ENCODE results near the gene MACROD1.
A peak's percentile ranks its signal among the peaks of the same experiment; 100 is the strongest.

MACROD1 gene

DNA sequence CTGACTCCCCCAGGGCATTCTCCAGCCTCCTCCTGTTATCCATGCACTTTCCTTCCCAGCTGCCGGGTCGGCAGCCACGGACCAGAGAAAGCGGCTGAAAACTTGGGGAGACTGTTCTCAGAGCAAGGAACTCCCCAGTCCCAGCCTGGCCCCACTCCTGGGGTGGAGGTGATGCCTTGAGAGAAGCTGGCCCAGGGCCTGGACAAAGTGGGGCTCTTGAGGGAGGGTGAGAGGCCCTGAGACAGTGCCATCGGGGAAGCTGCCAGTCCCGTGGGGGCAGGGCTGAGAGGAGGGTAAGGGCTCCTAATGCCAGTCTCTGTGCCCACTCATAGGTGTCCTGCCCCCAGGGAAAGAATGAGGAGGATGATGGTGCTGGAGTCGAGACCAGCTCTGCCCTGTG is 76.4 kb downstream of the MACROD1 start:
- DNase-seq, result no peak

DNA sequence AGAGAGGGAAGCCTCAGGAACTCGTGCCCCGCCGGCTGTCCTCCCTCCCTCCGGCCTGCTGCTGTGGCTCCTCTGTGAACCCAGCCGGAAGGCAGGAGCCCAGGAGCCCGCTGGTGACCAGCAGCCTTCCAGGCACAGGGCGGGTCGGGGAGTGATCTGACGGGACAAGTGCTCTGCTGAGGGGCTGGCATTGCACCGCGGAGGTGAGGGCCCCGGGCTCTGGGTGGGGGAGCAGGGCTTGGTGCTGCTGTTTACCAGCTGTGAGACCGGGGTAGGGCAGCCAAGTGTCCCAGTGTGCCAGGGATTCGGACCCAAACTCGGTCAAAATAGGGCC is 76.9 kb downstream of the MACROD1 start:
- DNase-seq, result no peak

DNA sequence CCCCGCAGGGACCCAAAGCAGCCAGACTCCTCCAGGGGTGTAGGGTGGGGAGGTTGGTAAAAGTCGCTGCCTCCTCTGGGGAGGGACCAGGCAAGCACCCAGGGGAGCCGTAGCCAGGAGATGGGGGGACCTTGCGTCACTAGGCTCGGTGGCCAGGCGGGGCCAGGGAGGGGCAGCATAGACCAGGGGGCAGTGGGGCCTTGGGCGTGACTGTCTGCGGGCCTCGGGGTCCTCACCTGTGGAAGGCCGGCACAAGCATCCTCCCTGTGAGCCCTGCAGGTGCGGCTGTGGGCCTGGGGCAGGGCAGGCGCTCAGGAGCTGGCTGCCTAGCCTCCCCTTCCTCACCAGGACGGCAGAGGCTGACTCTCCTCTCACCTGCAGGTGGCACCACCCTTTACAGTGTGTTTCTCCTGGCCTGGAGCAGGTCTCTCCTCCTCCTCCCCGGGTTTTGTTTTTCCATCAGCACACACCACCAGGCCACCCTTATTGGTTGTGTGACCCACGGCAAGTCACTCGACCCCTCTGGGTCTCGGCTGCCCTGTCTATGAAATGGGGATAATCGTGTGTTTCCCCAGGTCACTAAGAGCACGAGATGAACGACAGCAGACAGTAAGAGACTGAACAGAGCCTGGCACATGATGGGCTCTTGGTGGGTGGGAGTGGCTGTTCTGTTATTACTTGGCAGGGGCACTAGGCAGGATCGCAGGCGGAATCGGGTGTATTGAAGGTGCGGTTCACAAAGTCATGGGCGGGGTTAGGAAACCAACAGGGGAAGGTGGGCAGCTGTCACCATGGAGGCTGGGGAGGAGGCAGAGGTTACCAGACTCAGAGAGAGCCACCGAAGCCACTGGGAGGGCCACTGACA is 77.5 kb downstream of the MACROD1 start:
- DNase-seq, result no peak

DNA sequence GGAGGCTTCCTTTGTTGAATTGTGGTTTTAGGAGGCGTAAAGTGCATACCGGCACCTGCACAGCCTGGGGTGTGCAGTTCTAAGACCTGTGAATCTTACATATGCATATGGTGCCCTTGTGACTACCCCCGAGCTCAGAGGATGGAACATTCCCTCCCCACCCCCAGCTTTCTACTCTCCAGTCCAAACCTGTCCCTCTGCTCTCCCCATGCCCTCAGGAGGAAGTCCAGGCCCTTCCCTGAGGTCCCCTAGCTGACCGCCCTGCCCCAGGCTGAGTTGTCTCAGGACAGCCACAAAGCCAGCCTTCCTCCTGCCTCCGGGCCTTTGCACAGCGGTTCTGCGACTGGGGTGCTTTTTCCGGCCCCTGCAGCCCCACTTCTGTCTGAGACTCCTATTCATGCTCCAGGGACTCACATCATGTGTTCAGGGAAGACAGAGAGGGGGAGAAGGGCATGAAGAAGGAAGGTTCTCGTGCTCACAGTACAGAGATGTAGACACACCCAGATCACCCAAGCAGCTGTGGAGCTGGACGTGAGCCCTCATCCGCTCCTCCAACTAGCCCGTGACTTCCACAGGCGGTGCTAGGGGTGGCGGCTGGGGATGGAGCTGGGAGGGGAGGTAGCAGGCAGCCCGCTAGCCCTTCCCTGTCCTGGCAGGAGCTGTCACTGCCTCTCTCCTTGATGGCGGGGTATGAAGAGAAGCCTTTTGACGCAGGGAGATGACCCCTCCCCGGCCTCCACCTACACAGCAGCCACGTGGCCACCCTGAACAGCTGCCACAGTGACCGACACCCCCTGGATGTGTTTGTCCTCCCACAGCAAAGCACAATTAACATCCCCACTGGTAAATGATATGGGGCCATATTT is 79.4 kb downstream of the MACROD1 start:
- no peak for DNase-seq

DNA sequence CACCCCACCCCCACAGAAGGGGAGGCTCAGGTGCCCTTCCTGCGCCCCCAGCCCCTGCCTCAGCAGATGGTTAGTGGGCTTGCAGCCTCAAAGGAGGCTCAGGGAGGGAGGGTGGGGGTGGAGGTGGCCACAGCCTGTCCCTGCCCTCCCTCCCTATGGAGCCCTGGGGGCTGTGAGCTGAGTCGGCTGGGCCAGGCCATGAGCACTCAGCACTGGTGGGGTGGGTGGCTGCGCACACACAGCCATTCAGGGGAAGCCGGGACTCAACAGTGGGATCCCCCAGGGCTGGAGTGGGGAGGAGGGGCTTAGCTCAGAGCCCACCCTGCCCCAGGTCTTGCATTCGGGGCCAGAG is 80.0 kb downstream of the MACROD1 start:
- DNase-seq, result no peak

DNA sequence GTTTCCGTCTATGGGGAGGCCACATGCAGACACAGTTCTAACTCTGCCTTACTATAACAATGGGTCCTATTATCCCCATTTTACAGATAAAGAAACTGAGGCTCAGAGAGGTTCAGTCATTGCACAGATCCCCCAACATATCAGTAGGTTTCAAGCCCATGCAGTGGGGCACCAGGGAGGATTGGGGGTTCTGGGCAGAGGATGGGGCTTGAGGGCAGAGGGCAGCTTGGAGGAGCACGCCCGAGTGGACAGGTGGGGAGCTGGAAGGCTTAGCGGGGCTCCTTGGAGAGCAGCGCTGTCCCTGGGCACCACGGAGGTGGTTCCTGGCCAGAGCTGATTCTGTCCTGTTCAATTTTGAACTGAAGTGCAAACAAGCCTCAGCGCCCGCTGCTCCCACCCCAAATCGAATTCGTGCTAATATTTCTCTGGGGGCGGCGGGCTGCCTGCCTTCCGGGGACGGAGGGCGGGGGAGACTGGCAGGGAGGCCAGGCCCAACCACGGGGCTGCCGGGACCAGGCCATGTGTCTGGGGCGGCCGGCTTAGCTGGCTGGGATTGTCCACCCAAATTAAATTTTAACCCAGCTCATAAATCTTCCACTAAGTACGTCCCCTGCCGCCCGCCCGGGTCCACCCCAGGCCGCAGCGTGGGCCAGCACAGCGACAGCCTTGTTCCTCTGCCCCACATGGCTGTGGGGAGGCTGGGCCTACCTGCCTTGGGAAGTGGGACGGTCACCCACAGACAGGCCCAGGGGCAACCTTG is 80.8 kb downstream of the MACROD1 start:
- no peak for DNase-seq

DNA sequence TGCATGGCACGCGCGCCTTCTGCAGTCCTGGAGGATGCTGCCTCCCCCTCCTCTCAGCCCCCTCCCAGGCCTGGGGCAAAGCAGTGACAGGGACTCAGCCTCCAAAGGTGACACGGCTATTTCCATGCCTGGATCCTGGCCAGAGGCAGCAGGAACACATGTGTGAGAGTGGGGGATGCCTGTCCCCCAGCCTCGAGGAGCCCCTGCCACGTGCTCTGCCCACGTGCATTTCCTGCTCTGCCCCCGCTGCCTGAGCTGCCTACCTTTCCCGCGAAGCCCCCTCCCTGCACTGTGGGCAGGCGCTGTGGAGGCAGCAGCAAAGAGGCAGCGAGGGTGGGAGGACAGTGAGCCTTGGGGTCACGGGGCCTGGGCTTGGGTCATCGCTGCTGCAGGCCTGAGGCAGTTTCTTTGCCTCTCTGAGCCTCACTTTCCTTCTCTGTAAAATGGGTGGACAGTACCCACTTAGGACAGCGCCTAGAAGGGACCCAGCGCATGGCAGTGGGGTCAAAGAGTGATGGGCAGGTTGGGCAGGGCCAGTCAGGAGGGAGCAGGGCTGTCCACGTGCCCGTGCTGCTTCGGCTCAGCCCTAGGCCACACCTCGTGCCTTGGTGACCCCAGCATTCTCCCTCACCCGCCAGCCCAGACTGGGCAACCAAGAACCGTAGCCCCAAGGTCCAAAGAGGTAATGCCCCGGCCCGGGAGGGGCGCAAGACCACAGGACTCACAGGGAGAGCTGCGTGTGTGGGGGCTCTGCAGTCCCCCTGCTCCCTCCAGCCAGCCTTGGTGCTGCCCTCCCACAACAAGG is 81.6 kb downstream of the MACROD1 start:
- no peak for DNase-seq

DNA sequence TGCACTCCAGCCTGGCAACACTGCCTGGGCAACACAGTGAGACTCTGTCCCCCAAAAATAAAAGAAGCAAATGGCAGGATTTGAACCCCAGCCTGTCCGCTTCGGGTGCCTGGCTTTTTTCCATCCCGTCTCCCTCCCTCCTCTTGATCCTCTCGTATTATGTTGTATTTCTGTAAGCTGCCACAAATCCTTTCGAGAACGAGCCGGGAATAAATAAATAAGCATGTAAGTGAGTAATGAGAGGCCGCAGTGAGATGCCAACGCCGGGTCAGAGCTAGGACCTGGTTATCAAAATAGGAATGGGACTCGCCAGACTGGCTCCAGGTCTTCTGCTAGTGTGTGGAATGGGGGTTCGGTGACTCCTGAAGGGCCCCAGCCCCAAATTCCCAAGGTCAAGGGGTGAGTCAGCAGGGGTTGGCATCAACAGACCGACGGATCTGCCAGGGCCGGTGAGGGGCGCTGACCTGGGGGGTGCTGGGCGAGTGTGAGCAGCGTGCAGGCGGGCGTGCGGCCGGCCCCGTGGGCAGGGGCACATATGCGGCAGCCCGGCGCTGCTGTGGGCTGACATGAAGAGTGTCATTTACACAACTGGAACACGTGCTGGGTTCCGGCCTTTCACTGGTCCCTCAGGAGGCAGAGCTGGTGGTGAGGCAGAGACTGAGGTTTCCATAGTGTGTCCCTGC is 82.4 kb downstream of the MACROD1 start:
- no peak for DNase-seq

DNA sequence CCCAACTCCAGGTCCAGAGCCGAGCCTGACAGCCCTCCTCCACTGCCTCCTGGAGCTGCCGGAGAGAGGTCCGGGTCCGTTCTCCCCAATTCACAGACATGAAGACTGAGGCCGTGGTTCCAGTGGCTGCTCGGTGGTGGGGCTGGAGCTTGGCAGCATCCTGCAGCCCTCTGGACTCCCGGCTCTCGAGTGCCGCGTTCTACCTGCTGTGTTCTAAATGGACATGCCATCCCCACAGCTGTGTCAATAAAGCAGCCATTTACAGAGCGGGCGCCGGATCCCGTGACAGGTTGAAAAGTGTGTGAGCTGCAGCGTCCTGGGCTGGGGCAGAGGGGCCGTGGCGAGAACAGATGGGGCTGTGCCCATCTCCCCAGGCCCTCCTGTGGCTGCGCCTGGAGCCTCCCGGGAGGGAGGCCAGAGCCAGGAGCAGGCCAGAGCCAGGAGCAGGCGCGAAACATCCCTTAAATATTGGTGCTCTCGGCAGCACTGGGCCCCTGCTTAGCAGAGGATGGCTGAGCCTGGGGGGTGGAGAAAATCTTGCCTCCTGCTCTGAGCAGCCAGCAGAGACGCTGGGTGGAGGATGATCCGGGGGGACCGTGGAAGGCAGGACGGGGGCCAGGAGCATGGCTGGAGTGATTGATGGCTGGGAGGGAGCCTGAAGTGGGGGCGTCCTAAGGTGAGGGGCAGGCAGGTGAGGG is 84.0 kb downstream of the MACROD1 start:
- DNase-seq, result peak; percentile 86

DNA sequence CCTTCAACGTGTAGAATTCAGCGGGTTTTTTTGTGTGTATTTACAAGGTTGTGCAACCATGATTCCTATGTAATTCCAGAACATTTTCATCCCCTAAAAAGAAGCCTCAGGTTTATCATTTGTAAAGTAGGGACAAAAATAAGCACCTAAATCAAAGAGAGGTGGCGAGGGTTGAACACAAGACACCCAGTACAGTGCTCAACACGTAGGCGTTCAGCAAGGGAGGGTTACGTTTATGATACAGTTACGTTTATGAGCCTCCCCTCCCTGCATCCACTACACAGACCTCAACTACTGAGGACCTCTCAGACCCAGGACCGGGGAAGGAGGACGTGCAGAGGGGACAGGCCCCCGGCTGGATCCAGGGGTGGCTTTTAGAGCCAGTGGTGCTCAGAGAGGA is 85.5 kb downstream of the MACROD1 start:
- DNase-seq, result no peak

DNA sequence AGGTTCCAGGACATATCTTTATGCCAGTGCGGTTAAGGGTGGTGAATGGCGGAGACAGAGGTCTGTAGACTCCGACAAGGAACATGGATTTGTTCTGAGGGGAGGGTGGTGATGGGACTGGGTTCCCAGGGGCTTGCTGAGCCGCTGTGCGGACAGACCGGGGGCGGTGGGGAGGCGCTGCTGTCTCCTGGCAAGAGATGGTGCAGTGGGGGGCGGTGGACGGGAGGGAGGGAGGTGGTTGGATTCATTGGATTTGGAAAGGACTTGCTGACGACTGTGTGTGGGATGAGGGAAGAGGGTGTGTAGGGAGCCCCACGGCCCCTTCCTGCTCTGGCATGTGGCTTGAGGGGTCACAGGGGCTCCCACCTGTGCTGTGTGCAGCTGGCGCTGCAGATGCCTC is 87.0 kb downstream of the MACROD1 start:
- DNase-seq, result no peak

DNA sequence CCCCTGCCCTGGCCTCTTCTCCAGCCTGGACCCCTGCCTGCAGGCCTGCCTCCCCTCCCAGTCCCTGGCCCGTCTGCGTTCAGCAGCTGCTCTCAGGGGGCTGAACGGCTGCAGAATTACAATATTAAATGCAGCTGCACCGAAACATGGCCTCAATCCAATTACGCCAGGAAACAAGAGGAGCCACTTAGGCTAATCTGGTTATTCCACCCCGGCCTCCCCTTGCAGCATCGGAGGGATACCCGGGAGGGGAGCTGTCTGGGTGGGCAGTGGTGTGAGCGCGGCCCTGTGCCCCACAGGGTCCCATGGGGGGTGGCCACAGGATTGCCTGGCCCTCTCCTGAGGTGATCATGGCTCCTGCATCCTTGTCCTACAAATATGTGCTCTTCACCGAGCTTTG is 87.6 kb downstream of the MACROD1 start:
- DNase-seq, result no peak

DNA sequence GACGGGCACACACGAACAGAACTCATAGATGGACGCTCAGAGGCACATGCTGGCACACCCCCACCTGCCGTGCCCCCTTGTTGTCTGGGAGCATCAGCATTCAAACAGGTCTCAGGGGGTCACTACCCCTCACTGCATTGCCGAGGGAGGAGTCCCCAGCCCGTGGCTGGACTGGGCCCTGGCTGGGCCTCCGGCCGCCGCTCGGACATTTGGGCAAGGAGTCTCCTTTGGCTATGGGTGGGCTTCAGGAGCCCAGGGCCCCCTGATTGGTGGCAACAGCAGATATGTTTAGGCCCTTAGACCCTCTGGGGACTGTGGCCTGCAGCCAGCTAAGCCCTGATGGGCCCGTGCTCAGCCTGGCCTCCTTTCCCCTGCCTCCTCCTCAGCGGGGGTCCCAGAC is 88.3 kb downstream of the MACROD1 start:
- DNase-seq, result no peak

DNA sequence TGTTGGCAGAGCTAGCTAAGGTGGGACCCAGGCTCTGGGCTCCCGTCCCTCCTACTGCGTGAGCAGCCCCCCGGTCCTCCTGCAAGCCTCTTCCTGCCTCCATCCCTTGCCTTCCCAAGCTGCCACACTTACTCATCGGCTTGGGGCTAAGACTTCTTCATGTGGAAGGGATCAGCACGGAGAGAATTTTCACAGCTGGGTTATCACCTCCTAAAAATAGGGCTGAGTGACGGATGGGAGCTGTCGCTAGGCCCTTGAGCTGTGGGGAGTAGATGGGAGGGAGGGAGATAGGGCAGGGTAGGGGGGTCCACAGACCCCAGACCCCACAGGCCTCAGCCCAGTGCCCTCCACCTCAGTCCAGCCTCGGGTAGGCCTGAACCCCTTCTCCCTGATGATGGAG is 89.2 kb downstream of the MACROD1 start:
- no peak for DNase-seq

DNA sequence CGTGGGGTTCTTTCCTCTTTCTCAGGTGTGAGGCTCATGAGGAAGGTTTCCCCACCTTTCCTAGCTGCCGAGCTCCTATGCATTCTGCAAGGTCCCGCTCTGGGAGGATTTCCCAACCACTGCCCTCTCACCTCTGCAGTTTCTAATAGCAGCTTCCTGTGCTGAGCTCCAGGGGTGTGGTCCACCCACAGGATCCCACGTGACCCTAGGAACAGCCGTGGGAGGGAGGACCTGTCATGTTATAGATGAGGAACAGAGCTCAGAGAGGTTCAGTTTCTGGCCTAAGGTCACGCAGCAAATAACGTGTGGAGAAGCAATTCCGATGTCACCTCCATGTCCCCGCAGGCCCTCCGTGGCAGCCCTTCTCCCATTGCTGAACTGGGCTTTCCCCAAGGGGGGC is 91.7 kb downstream of the MACROD1 start:
- DNase-seq, result no peak

DNA sequence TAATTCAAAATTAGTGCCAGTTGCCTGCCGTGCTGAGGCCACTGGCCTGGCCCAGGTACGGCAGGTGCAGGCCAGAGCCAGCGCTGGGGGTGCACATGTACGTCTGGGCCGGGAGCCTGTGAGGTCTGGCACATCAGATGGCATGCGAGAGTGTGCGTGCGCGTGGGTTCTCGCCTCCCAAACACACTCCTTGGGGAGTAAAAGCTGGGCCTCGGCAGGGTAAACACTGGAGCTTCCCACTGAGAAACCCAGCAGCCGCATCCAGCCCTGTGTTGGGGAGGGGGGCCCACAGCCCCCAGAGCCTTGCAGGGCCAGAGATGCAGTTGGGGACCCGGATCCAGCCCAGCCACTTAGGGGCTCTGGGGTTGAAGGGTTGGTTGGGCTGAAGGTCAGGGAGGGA is 92.4 kb downstream of the MACROD1 start:
- no peak for DNase-seq

DNA sequence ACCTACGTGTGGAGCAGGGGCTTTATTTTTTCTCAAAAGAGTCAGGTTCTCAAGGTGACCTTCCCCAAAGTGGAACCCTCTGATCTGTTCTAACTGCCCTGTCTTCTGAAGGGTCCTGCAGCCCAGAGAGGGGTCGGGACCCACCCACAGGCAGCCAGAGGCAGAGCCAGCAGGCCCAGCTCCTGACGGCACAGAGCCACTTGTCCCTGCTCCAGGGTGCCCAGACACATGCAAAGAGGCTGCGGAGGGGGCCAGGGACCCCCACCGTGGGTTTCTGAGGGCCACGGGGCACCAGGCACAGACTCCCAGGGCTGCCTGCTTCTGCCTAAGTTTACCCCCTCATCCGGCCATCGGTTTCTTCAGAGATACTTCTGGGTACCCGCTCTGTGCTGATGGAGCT is 93.0 kb downstream of the MACROD1 start:
- DNase-seq, result no peak

DNA sequence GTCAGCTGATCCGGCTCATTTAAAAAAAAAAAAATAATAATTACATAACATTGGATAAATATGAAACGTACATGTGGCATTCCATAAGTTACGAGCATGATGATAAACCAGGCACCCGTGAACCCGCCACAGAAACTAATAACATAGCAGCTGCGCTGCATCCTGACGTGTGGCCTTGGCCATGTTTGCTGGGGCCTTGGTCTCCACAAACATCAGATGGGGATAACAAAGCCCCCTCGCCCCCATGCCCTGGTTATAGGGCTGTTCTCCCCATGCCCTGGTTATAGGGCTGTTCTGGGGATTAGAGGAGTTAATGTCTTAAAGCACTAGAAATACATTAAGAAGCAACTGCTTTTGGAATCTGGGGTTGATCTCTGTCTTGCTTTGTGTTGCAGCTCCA is 93.5 kb downstream of the MACROD1 start:
- no peak for DNase-seq

DNA sequence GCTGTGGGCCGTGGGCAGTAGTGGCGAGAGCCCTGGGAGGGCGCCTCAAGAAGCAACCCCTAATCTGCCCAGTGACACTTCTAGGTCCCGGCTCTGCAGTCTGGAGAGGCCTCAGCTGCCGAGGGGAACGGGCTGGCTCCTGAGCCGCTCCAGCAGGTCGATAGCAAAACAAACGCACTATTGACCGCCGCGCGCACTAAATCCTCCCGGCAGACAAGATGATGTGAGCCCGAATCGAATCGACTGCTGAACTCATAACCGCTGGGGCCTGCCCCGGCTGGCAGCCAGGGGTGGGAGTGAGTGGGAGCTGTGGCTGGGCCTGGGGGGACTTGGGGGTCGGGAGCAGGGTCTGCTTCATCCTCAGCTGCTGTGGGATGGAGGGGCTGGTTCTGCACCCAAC is 94.1 kb downstream of the MACROD1 start:
- DNase-seq, result no peak

DNA sequence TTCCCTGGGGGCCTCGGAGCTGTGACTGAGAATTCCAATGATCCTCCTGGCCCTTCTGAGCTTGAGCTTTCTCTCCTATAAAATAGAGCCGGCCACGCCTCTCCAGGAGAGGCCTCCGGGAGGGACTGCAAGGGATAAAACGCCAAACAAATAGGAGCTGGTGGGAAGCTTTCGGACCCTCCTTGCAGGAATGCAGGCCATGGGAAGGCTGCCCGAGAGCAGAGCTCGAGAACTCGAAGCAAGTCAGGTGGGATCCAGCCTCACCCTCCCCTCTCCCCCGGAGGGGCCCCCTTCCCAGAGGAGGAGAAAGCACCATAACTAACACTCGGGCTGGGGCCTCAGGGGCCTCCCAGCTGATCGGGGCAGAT is 95.6 kb downstream of the MACROD1 start:
- DNase-seq, result no peak

All from NCI-H1417 treated with DMSO at 0.1 percent for 48 hours (cell line).